HepG2 (cell line): ENCODE results near the gene PYGB. TPM values are rescaled to one million over a fixed set of nuclear protein-coding genes. Genes with fewer than 3 reads are reported as not detected.

Source experiments
- ATAC-seq: fragments of 200-7000 bp; cut with Tn5 transposase; 3 replicates; pipeline ENCODE4 v1.9.1; 2020; ENCODE audit warnings: mild to moderate bottlenecking, moderate library complexity
- BruUV-seq: library from RNA; stranded (reverse); fragments of 400-500 nt; replicated peaks from 2 replicates; lab custom pipeline; 2021; lab: Mats Ljungman, UMichigan
- CTCF ChIA-PET: fragments of 300-600 bp; formaldehyde crosslinking; extraction: SDS; loops from one replicate; lab custom pipeline; 2021; ENCODE audit warnings: low total read pairs, inconsistent platforms, low intra/inter-chr PET ratio; lab: Yijun Ruan, JAX
- POLR2A ChIA-PET: fragments of 350-600 bp; sonication (Branson Sonifier 250); formaldehyde crosslinking; loops from one replicate; lab custom pipeline; 2020; ENCODE audit warnings: antibody characterized with exemption, inconsistent platforms; lab: Yijun Ruan, JAX
- DNase-seq: peaks from one replicate; pipeline ENCODE4 v3.0.0-alpha.2; 2015; ENCODE audit warnings: low spot score
- FAIRE-seq: peaks from 3 replicates; lab custom pipeline; 2011; peaks lifted over from hg19 to GRCh38; lab: Jason Lieb, UNC
- H2AFZ ChIP-seq: one replicate; pipeline ENCODE4 v1.6.1; 2011; ENCODE audit warnings: low read length, inconsistent platforms
- H3K27ac ChIP-seq: fragments of 300-600 bp; 3 replicates; pipeline ENCODE4 v1.8.0; 2011; ENCODE audit warnings: mixed run types, mild to moderate bottlenecking, mixed read lengths, low read length, inconsistent platforms; ENCODE audit not compliant: insufficient read depth; ENCODE audit errors: extremely low read length
- H3K27me3 ChIP-seq, 2 experiments: fragments of 200-600 bp in 1 of 2; 2 replicates in 1 of 2; 3 replicates in 1 of 2; pipeline versions ENCODE4 v1.6.0 to v1.8.0; 2011; ENCODE audit warnings: low read length in 2 of 2, mild to moderate bottlenecking in 2 of 2, moderate library complexity in 2 of 2, inconsistent platforms in 1 of 2; ENCODE audit not compliant: insufficient read depth in 2 of 2, control insufficient read depth in 1 of 2
- H3K36me3 ChIP-seq, 2 experiments: fragments of 200-600 bp in 1 of 2; replicated peaks in 1 of 2; 2 replicates in 1 of 2; 3 replicates in 1 of 2; pipeline versions ENCODE4 v1.5.1 to v1.8.0; 2011; ENCODE audit warnings: low read length in 2 of 2, inconsistent platforms in 1 of 2; ENCODE audit not compliant: insufficient read depth in 2 of 2, control insufficient read depth in 1 of 2
- H3K4me1 ChIP-seq: 2 replicates; pipeline ENCODE4 v1.5.1; 2012; ENCODE audit warnings: low read length, inconsistent platforms; ENCODE audit not compliant: insufficient read depth
- H3K4me2 ChIP-seq: 2 replicates; pipeline ENCODE4 v1.6.0; 2011; ENCODE audit warnings: low read depth, low read length, inconsistent platforms
- H3K4me3 ChIP-seq, 3 experiments: fragments of 200-600 bp in 1 of 3; sonication (generic), shearing (Covaris generic) in 1 of 3; replicated peaks in 1 of 3; 2 replicates each; pipeline ENCODE4 v1.5.1; 2011 to 2016; ENCODE audit warnings: low read length in 3 of 3, inconsistent platforms in 2 of 3, low read depth in 2 of 3, mild to moderate bottlenecking in 2 of 3, control low read depth in 1 of 3, mixed read lengths in 1 of 3; ENCODE audit not compliant: insufficient read depth in 1 of 3
- H3K79me2 ChIP-seq: one replicate; pipeline ENCODE4 v1.6.1; 2011; ENCODE audit warnings: low read length, inconsistent platforms; ENCODE audit not compliant: insufficient read depth
- H3K9ac ChIP-seq: 2 replicates; pipeline ENCODE4 v1.6.0; 2011; ENCODE audit warnings: mild to moderate bottlenecking, low read depth, low read length, inconsistent platforms; ENCODE audit not compliant: insufficient read depth
- H3K9me3 ChIP-seq: 2 replicates; pipeline ENCODE4 v1.5.1; 2012; ENCODE audit warnings: mild to moderate bottlenecking, low read length
- H4K20me1 ChIP-seq: 2 replicates; pipeline ENCODE4 v1.6.0; 2011; ENCODE audit warnings: inconsistent platforms, mild to moderate bottlenecking, low read length, moderate library complexity; ENCODE audit not compliant: insufficient read depth
- CREB3 ChIP-seq: sonication (generic); formaldehyde crosslinking; IDR thresholded peaks from 2 replicates; pipeline ENCODE4 v1.5.0; 2020; ENCODE audit warnings: missing genetic modification reagents
- FOXA1 ChIP-seq, 2 experiments: fragments of 450-650 bp in 1 of 2; sonication (generic) in 1 of 2; formaldehyde crosslinking in 1 of 2; IDR thresholded peaks; 2 replicates each; pipeline versions ENCODE4 v1.4.0 to v1.6.1; 2016 to 2020; ENCODE audit warnings: missing genetic modification reagents in 1 of 2
- FOXC1 ChIP-seq: sonication (generic); formaldehyde crosslinking; IDR thresholded peaks from 2 replicates; pipeline ENCODE4 v1.8.0; 2022; ENCODE audit warnings: mild to moderate bottlenecking, missing genetic modification reagents, borderline replicate concordance
- ISX ChIP-seq: sonication (generic); formaldehyde crosslinking; conservative IDR thresholded peaks from 2 replicates; pipeline ENCODE4 v1.5.0; 2020; ENCODE audit warnings: missing genetic modification reagents
- JUND ChIP-seq: sonication (generic); formaldehyde crosslinking; IDR thresholded peaks from 2 replicates; pipeline ENCODE4 v1.8.0; 2022; ENCODE audit warnings: mild to moderate bottlenecking, missing genetic modification reagents
- KLF15 ChIP-seq: sonication (generic); formaldehyde crosslinking; IDR thresholded peaks from 2 replicates; pipeline ENCODE4 v1.8.1; 2023; ENCODE audit warnings: borderline replicate concordance, mild to moderate bottlenecking, inconsistent platforms, missing genetic modification reagents, mixed read lengths
- RAD21 ChIP-seq: fragments of 450-650 bp; formaldehyde crosslinking; IDR thresholded peaks from 2 replicates; pipeline ENCODE4 v1.5.0; 2020; ENCODE audit warnings: mild to moderate bottlenecking
- SKI ChIP-seq: fragments of 450-650 bp; IDR thresholded peaks from one replicate; pipeline ENCODE4 v1.6.1; 2018; ENCODE audit warnings: mild to moderate bottlenecking; ENCODE audit not compliant: partially characterized antibody
- SP5 ChIP-seq: IDR thresholded peaks from 2 replicates; pipeline ENCODE4 v1.6.1; 2016; ENCODE audit warnings: low read depth, borderline replicate concordance
- TRIM24 ChIP-seq: sonication (generic); formaldehyde crosslinking; IDR thresholded peaks from 2 replicates; pipeline ENCODE4 v1.8.0; 2022; ENCODE audit warnings: mild to moderate bottlenecking, missing genetic modification reagents
- ZNF549 ChIP-seq: sonication (generic); formaldehyde crosslinking; IDR thresholded peaks from 2 replicates; pipeline ENCODE4 v1.5.0; 2020; ENCODE audit warnings: missing genetic modification reagents
- ZNF7 ChIP-seq: IDR thresholded peaks from 2 replicates; pipeline ENCODE4 v1.6.1; 2016; ENCODE audit warnings: missing biosample characterization, missing genetic modification reagents
- ZNF704 ChIP-seq: sonication (generic); formaldehyde crosslinking; IDR thresholded peaks from 2 replicates; pipeline ENCODE4 v1.8.1; 2023; ENCODE audit warnings: mild to moderate bottlenecking, inconsistent platforms, moderate library complexity, missing genetic modification reagents, borderline replicate concordance
- ZNF761 ChIP-seq: sonication (generic); formaldehyde crosslinking; conservative IDR thresholded peaks from 2 replicates; pipeline ENCODE4 v1.4.0; 2020; ENCODE audit warnings: mild to moderate bottlenecking, missing genetic modification reagents
- WGBS: methylation state at CpG from one replicate; pipeline ENCODE4 v1.1.6; 2017; ENCODE audit warnings: low lambda C conversion rate; 5-methylcytosine and 5-hydroxymethylcytosine counted together
- in situ Hi-C: cut with HindIII; loops from 2 replicates; pipeline ENCODE4 v1.10.0; 2017; ENCODE audit warnings: low pct_unique_long_range_greater_than_20kb; ENCODE audit not compliant: extremely low pct_ligation_motif_present
- intact Hi-C: fragments of 100-400 bp; cut with micrococcal nuclease; formaldehyde crosslinking; loops from one replicate; pipeline ENCODE4 v1.10.0; 2022; ENCODE audit not compliant: unreplicated experiment
- polyA plus RNA-seq, 8 experiments: library from polyadenylated mRNA; depleted of rRNA in 3 of 8; stranded (reverse) in 7 of 8; unstranded in 1 of 8; fragments of >200 nt; fragmentation: Illumina TruSeq in 4 of 8; extraction: Trizol in 4 of 8; gene quantifications; 2 replicates each; pipeline versions ENCODE4 v1.2.1 to v1.2.3, GENCODE V29; 2011 to 2016; ENCODE audit warnings: low read depth in 4 of 8, missing spikeins in 1 of 8, mixed read lengths in 1 of 8; ENCODE audit not compliant: insufficient read depth in 1 of 8
- total RNA-seq, 5 experiments: library from RNA; depleted of rRNA; stranded (reverse); fragments of >200 nt; fragmentation: Illumina TruSeq; extraction: Trizol; gene quantifications; 2 replicates each; pipeline ENCODE4 v1.2.3, GENCODE V29; 2016; ENCODE audit warnings: low read depth in 1 of 5
- TF ChIP-seq, protein P1 (sequence below): fragments of 450-650 bp; IDR thresholded peaks from 2 replicates; pipeline ENCODE4 v1.6.1; 2017
- TF ChIP-seq, protein P2 (sequence below): IDR thresholded peaks from 2 replicates; pipeline ENCODE4 v1.6.1; 2018; ENCODE audit warnings: missing genetic modification reagents
- TF ChIP-seq, protein P3 (sequence below): sonication (generic); formaldehyde crosslinking; conservative IDR thresholded peaks from 2 replicates; pipeline ENCODE4 v1.4.0; 2020; ENCODE audit warnings: missing genetic modification reagents

Gene PYGB
- total and polyA plus RNA-seq, 2 of the 13 experiments (the other 11 are each of a cell fraction or from before 2014, with no cell fraction given): 24.2 to 86.3 TPM

DNA sequence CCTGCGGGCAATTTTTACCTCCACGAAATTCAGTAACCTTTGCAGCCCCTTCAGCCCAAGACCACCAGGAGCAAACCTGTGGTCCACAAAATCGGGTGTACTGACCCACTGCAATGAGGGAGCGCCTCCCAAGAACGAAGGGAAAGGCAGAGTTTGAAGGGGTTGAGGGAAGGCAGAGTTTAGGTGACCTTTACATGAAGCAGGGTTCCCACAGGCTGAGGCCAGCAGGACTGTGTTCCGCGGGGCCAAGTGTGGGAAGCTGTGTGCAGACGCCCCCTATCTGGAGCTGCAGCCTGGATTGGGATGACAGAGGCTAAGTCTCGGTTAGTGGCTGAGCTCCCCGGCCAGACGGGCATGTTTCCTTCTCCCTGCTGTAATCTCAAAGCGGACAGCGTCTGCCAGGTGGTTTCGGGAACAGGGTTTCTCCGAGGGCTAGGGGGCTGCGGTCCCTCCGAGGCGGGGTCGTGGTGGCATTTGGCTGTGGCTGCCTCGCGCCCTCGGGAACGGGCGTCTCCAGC is 826 bp upstream of the PYGB start:
- H3K9ac ChIP-seq: peak overlapping the region; percentile 81
- no peaks in the 10 kb centered on the region for H4K20me1 ChIP-seq
- DNase-seq (peak; percentile 82), FAIRE-seq (peak; percentile 18), ATAC-seq (peak; percentile 89)
- peaks cover 51% of the 10 kb centered on the region for H3K4me1 ChIP-seq
- CTCF ChIA-PET: interaction anchor here (1.3 to 2.6 kb wide), 3 partner anchors 24 to 252 kb away, joined by 3 to 11 read pairs (median 3); no protein-coding TSS in a partner anchor
- no TSS peak for BruUV-seq
- H3K27ac ChIP-seq: peak overlapping the region; percentile 60
- H3K4me2 ChIP-seq: peak overlapping the region; percentile 100
- POLR2A ChIA-PET: interaction anchor here (0.8 to 3.6 kb wide), 27 partner anchors 9 to 449 kb away, joined by 3 to 72 read pairs (median 6); partner anchors contain the start of genes ABHD12, APMAP, ENTPD6 and GINS1
- in situ Hi-C loops: no loop called here
- 3% methylated on average over 11 of the region's 24 CpGs for WGBS
- H3K9me3 ChIP-seq: no peaks in the 10 kb centered on the region
- H3K27me3 ChIP-seq: peaks cover 1 to 20% of the 10 kb centered on the region in 2 experiments; a peak in 2 of 5 replicates
- H3K4me3 ChIP-seq: peak overlapping the region; percentile 67 to 93 (median 69)
- H3K79me2 ChIP-seq: peaks cover 32% of the 10 kb centered on the region
- H2AFZ ChIP-seq: no peak overlapping the region
- intact Hi-C loops: loop anchor here (1.0 to 2.0 kb wide), 4 partner anchors 10 to 51 kb away; no protein-coding TSS in a partner anchor
- no peaks in the 10 kb centered on the region for H3K36me3 ChIP-seq
- TF ChIP-seq TRIM24 (CRISPR knock-in tag) (no peak), ZNF7 (CRISPR knock-in tag) (no peak), ISX (CRISPR knock-in tag) (no peak), ZNF704 (CRISPR knock-in tag) (peak; percentile 78; the same call in 1 of the 2 replicates), SP5 (peak; percentile 37; the same call in 1 of the 2 replicates), FOXC1 (CRISPR knock-in tag) (peak; percentile 71; the same call in 1 of the 2 replicates), FOXA1 (IDR thresholded peaks at IDR 0.05) (no peak), FOXA1 (CRISPR knock-in tag; IDR thresholded peaks at IDR 0.05) (no peak; the same call in none of the 2 replicates), SKI (peak; percentile 34), JUND (CRISPR knock-in tag) (no peak; the same call in 1 of the 2 replicates), ZNF761 (no peak; the same call in none of the 2 replicates), KLF15 (CRISPR knock-in tag) (no peak), RAD21 (CRISPR knock-in tag) (peak; percentile 72), ZNF549 (no peak), CREB3 (CRISPR knock-in tag) (no peak; the same call in 1 of the 2 replicates)
- TF ChIP-seq, protein P1, sequence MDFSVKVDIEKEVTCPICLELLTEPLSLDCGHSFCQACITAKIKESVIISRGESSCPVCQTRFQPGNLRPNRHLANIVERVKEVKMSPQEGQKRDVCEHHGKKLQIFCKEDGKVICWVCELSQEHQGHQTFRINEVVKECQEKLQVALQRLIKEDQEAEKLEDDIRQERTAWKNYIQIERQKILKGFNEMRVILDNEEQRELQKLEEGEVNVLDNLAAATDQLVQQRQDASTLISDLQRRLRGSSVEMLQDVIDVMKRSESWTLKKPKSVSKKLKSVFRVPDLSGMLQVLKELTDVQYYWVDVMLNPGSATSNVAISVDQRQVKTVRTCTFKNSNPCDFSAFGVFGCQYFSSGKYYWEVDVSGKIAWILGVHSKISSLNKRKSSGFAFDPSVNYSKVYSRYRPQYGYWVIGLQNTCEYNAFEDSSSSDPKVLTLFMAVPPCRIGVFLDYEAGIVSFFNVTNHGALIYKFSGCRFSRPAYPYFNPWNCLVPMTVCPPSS: no peak
- TF ChIP-seq, protein P2, sequence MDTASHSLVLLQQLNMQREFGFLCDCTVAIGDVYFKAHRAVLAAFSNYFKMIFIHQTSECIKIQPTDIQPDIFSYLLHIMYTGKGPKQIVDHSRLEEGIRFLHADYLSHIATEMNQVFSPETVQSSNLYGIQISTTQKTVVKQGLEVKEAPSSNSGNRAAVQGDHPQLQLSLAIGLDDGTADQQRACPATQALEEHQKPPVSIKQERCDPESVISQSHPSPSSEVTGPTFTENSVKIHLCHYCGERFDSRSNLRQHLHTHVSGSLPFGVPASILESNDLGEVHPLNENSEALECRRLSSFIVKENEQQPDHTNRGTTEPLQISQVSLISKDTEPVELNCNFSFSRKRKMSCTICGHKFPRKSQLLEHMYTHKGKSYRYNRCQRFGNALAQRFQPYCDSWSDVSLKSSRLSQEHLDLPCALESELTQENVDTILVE (CRISPR knock-in tag): 0 out of 2 replicates have a peak, but pooled peaks have one; percentile 5
- TF ChIP-seq, protein P3, sequence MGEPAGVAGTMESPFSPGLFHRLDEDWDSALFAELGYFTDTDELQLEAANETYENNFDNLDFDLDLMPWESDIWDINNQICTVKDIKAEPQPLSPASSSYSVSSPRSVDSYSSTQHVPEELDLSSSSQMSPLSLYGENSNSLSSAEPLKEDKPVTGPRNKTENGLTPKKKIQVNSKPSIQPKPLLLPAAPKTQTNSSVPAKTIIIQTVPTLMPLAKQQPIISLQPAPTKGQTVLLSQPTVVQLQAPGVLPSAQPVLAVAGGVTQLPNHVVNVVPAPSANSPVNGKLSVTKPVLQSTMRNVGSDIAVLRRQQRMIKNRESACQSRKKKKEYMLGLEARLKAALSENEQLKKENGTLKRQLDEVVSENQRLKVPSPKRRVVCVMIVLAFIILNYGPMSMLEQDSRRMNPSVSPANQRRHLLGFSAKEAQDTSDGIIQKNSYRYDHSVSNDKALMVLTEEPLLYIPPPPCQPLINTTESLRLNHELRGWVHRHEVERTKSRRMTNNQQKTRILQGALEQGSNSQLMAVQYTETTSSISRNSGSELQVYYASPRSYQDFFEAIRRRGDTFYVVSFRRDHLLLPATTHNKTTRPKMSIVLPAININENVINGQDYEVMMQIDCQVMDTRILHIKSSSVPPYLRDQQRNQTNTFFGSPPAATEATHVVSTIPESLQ (CRISPR knock-in tag): no peak
